Right atrium auricular region (tissue), 2 donors: Measurements from ENCODE around the gene CAMSAP3. TPM values are rescaled to one million over a fixed set of nuclear protein-coding genes. Genes with fewer than 3 reads are reported as not detected.

Experiments
- DNase-seq: peaks from one replicate; pipeline ENCODE4 v3.0.0-alpha.2; 2019; ENCODE audit warnings: low spot score
- H3K27ac ChIP-seq, 2 donors: fragments of 200-600 bp; sonication (generic); 1 replicate in 1 of 2; 2 replicates in 1 of 2; pipeline ENCODE4 v1.5.1; 2016 to 2019
- H3K27me3 ChIP-seq, 2 donors: fragments of 200-600 bp; sonication (generic); one replicate each; pipeline versions ENCODE4 v1.5.1 to v1.6.0; 2017 to 2019
- H3K36me3 ChIP-seq: fragments of 200-600 bp; sonication (generic); one replicate; pipeline ENCODE4 v1.5.1; 2016
- H3K4me1 ChIP-seq, 2 donors: fragments of 200-600 bp; sonication (generic); one replicate each; pipeline versions ENCODE4 v1.5.1 to v1.6.0; 2017 to 2019
- H3K4me3 ChIP-seq, 2 donors: fragments of 200-600 bp; sonication (generic); 1 replicate in 1 of 2; 2 replicates in 1 of 2; pipeline ENCODE4 v1.5.1; 2017 to 2019; ENCODE audit warnings: mild to moderate bottlenecking in 1 of 2, moderate library complexity in 1 of 2
- H3K9me3 ChIP-seq, 2 donors: fragments of 200-600 bp; sonication (generic); one replicate each; pipeline ENCODE4 v1.5.1; 2019
- CTCF ChIP-seq, 2 donors: fragments of 200-600 bp; sonication (generic); IDR thresholded peaks; one replicate each; pipeline ENCODE4 v1.5.1; 2019; ENCODE audit warnings: antibody characterized with exemption in 2 of 2
- total RNA-seq, 2 donors: library from RNA; depleted of rRNA; stranded (reverse); fragments of >200 nt; gene quantifications; one replicate each; pipeline ENCODE4 v1.1.0, GENCODE V29; 2016

The CAMSAP3 gene
- total RNA-seq, 2 donors from 2014 or later: 0.26 to 0.55 TPM

GRCh38 chr19:7550987-7551761, 44.5 kb upstream of the CAMSAP3 start:
- peak overlapping the region in 1 of 2 donors; percentile 2 for H3K27ac ChIP-seq
- peak overlapping the region; percentile 27 to 38 for H3K4me3 ChIP-seq
- peaks cover 36% of the 10 kb centered on the region for H3K36me3 ChIP-seq
- H3K27me3 ChIP-seq: no peaks in the 10 kb centered on the region
- no peaks in the 10 kb centered on the region for H3K9me3 ChIP-seq
- peaks cover 0 to 4% of the 10 kb centered on the region in 2 donors for H3K4me1 ChIP-seq
- DNase-seq: no peak
- no peak for TF ChIP-seq CTCF (IDR thresholded peaks at IDR 0.05)

- TF ChIP-seq CTCF (IDR thresholded peaks at IDR 0.05): no peak
- no peak overlapping the region for H3K4me3 ChIP-seq
- no peak for DNase-seq
- no peaks in the 10 kb centered on the region for H3K9me3 ChIP-seq
- H3K4me1 ChIP-seq: peaks cover 0 to 4% of the 10 kb centered on the region in 2 donors
- H3K27me3 ChIP-seq: no peaks in the 10 kb centered on the region
- H3K27ac ChIP-seq: no peak overlapping the region
- H3K36me3 ChIP-seq: peaks cover 51% of the 10 kb centered on the region
These were observed 42.9 kb upstream of the CAMSAP3 start for GRCh38 chr19:7552781-7553180.

GRCh38 chr19:7554565-7554964, 41.1 kb upstream of the CAMSAP3 start:
- H3K4me1 ChIP-seq: peaks cover 0 to 4% of the 10 kb centered on the region in 2 donors
- H3K9me3 ChIP-seq: no peaks in the 10 kb centered on the region
- TF ChIP-seq CTCF (IDR thresholded peaks at IDR 0.05): no peak
- H3K4me3 ChIP-seq: no peak overlapping the region
- H3K27me3 ChIP-seq: no peaks in the 10 kb centered on the region
- H3K36me3 ChIP-seq: peaks cover 66% of the 10 kb centered on the region
- H3K27ac ChIP-seq: no peak overlapping the region
- no peak for DNase-seq

- peaks cover 66% of the 10 kb centered on the region for H3K36me3 ChIP-seq
- DNase-seq: no peak
- H3K27me3 ChIP-seq: no peaks in the 10 kb centered on the region
- no peaks in the 10 kb centered on the region for H3K9me3 ChIP-seq
- TF ChIP-seq CTCF (IDR thresholded peaks at IDR 0.05): no peak
- H3K4me3 ChIP-seq: no peak overlapping the region
- no peak overlapping the region for H3K27ac ChIP-seq
- H3K4me1 ChIP-seq: peaks cover 0 to 4% of the 10 kb centered on the region in 2 donors
These were observed 40.4 kb upstream of the CAMSAP3 start for GRCh38 chr19:7554990-7555864.

GRCh38 chr19:7556696-7557315, 38.9 kb upstream of the CAMSAP3 start:
- no peak overlapping the region for H3K4me3 ChIP-seq
- H3K36me3 ChIP-seq: peaks cover 73% of the 10 kb centered on the region
- H3K27me3 ChIP-seq: no peaks in the 10 kb centered on the region
- no peak for DNase-seq
- H3K4me1 ChIP-seq: no peaks in the 10 kb centered on the region
- no peak overlapping the region for H3K27ac ChIP-seq
- TF ChIP-seq CTCF (IDR thresholded peaks at IDR 0.05): no peak
- H3K9me3 ChIP-seq: no peaks in the 10 kb centered on the region
